ENCODE data around the gene CILP2.

DNA sequence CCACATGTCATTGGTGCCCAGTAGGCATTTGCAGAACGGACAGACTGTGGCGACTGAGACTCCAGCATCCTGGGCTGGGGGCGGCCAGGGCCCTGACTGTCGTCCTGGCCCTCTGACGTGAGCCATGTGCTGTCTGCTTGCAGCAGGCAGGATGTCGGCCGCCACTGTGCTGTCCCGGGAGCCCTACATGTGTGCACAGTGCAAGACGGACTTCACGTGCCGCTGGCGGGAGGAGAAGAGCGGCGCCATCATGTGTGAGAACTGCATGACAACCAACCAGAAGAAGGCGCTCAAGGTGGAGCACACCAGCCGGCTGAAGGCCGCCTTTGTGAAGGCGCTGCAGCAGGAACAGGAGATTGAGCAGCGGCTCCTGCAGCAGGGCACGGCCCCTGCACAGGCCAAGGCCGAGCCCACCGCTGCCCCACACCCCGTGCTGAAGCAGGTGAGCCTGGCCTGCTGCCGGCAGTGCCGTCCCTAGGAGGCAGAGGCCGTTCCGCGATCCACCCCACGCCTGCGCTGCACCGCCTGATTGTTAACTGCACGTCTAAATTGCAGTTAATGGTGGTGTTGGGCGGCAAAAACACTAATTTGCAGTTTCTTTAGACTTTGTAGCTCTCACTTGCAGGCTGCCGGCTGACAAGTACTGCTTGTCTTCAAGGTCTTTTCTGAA lies 37.0 kb upstream of the CILP2 start:
- TF ChIP-seq, protein P1, sequence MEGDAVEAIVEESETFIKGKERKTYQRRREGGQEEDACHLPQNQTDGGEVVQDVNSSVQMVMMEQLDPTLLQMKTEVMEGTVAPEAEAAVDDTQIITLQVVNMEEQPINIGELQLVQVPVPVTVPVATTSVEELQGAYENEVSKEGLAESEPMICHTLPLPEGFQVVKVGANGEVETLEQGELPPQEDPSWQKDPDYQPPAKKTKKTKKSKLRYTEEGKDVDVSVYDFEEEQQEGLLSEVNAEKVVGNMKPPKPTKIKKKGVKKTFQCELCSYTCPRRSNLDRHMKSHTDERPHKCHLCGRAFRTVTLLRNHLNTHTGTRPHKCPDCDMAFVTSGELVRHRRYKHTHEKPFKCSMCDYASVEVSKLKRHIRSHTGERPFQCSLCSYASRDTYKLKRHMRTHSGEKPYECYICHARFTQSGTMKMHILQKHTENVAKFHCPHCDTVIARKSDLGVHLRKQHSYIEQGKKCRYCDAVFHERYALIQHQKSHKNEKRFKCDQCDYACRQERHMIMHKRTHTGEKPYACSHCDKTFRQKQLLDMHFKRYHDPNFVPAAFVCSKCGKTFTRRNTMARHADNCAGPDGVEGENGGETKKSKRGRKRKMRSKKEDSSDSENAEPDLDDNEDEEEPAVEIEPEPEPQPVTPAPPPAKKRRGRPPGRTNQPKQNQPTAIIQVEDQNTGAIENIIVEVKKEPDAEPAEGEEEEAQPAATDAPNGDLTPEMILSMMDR (IDR thresholded peaks at IDR 0.05), result no peak
- no peak for TF ChIP-seq ZFX (IDR thresholded peaks at IDR 0.05; ENCODE audit: borderline replicate concordance)

Data from 22Rv1 (cell line).